SK-N-SH treated with all-trans-retinoic acid at 6 μM for 48 hours (cell line): ENCODE data around the gene LDB2.

Experiments
- ARNTL ChIP-seq: fragments of 450-650 bp; formaldehyde crosslinking; IDR thresholded peaks from 2 replicates; pipeline ENCODE4 v1.5.0; 2020; ENCODE audit warnings: low read depth, mild to moderate bottlenecking, moderate library complexity, borderline replicate concordance
- CREB5 ChIP-seq: fragments of 250-450 bp; sonication (Bioruptor Pico); IDR thresholded peaks from 2 replicates; pipeline ENCODE4 v1.5.1; 2020; ENCODE audit warnings: low read depth, mild to moderate bottlenecking, moderate library complexity
- CSDC2 ChIP-seq: fragments of 250-450 bp; sonication (Bioruptor Pico); IDR thresholded peaks from 2 replicates; pipeline ENCODE4 v1.5.0; 2020; ENCODE audit warnings: mild to moderate bottlenecking, moderate library complexity
- CSRNP3 ChIP-seq: fragments of 250-450 bp; sonication (Bioruptor Pico); IDR thresholded peaks from 2 replicates; pipeline ENCODE4 v1.5.1; 2021; ENCODE audit warnings: mild to moderate bottlenecking, moderate library complexity
- ESRRG ChIP-seq: fragments of 250-450 bp; sonication (Bioruptor Pico); IDR thresholded peaks from 2 replicates; pipeline ENCODE4 v1.6.1; 2021; ENCODE audit warnings: mild to moderate bottlenecking
- GLIS3 ChIP-seq: fragments of 250-450 bp; sonication (Bioruptor Pico); IDR thresholded peaks from 2 replicates; pipeline ENCODE4 v1.5.0; 2020; ENCODE audit warnings: mild to moderate bottlenecking, moderate library complexity
- PATZ1 ChIP-seq: fragments of 250-450 bp; sonication (Bioruptor Pico); IDR thresholded peaks from 2 replicates; pipeline ENCODE4 v1.8.0; 2020; ENCODE audit warnings: mild to moderate bottlenecking, moderate library complexity, borderline replicate concordance
- POU6F1 ChIP-seq: fragments of 250-450 bp; sonication (Bioruptor Pico); IDR thresholded peaks from 2 replicates; pipeline ENCODE4 v1.8.0; 2021; ENCODE audit warnings: low read depth, mild to moderate bottlenecking, moderate library complexity, borderline replicate concordance
- SNAI2 ChIP-seq: fragments of 250-450 bp; sonication (Bioruptor Pico); IDR thresholded peaks from 2 replicates; pipeline ENCODE4 v1.5.0; 2020; ENCODE audit warnings: mild to moderate bottlenecking, moderate library complexity
- TCF4 ChIP-seq: fragments of 250-450 bp; sonication (Bioruptor Pico); IDR thresholded peaks from 2 replicates; pipeline ENCODE4 v1.8.0; 2021; ENCODE audit warnings: mild to moderate bottlenecking, moderate library complexity, borderline replicate concordance
- TSHZ2 ChIP-seq: fragments of 250-450 bp; sonication (Bioruptor Pico); IDR thresholded peaks from 2 replicates; pipeline ENCODE4 v1.5.0; 2020; ENCODE audit warnings: mild to moderate bottlenecking, moderate library complexity
- ZC3H10 ChIP-seq: fragments of 250-450 bp; sonication (Bioruptor Pico); IDR thresholded peaks from 2 replicates; pipeline ENCODE4 v1.5.1; 2021; ENCODE audit warnings: mild to moderate bottlenecking, moderate library complexity
- ZFP3 ChIP-seq: fragments of 250-450 bp; sonication (Bioruptor Pico); IDR thresholded peaks from 2 replicates; pipeline ENCODE4 v1.5.0; 2020; ENCODE audit warnings: mild to moderate bottlenecking, moderate library complexity
- ZFP30 ChIP-seq: fragments of 450-650 bp; formaldehyde crosslinking; IDR thresholded peaks from 2 replicates; pipeline ENCODE4 v1.5.0; 2022; ENCODE audit warnings: mild to moderate bottlenecking, moderate library complexity

GRCh38 chr4:16550531-16550930, 347.9 kb downstream of the LDB2 start:
- no peak for TF ChIP-seq ZC3H10
- TF ChIP-seq TSHZ2 (CRISPR knock-in tag): no peak
- TF ChIP-seq ZFP3 (CRISPR knock-in tag): no peak
- no peak for TF ChIP-seq POU6F1
- TF ChIP-seq CSRNP3 (CRISPR knock-in tag): no peak
- no peak for TF ChIP-seq TCF4 (CRISPR knock-in tag)
- TF ChIP-seq SNAI2 (CRISPR knock-in tag): no peak
- no peak for TF ChIP-seq CSDC2 (CRISPR knock-in tag)
- no peak for TF ChIP-seq PATZ1 (CRISPR knock-in tag)
- TF ChIP-seq CREB5 (CRISPR knock-in tag): no peak
- no peak for TF ChIP-seq ESRRG
- no peak for TF ChIP-seq ARNTL (CRISPR knock-in tag)
- TF ChIP-seq ZFP30 (CRISPR knock-in tag): no peak
- TF ChIP-seq GLIS3 (CRISPR knock-in tag): no peak
